ENCODE measurements around the gene NEU4.

- TF ChIP-seq CTCF (IDR thresholded peaks at IDR 0.05) (no peak), EP300 (IDR thresholded peaks at IDR 0.05; ENCODE audit: low read depth) (no peak), POLR2A (IDR thresholded peaks at IDR 0.05) (no peak)
These were observed 34.4 kb upstream of the NEU4 start for GRCh38 chr2:241774419-241775222.

Measured in transverse colon (tissue), 3 donors.